ENCODE data around the gene CEACAM4.
"Not testable (repeated sequence)": the region's sequence is repeated elsewhere in the genome, so short reads cannot be mapped to it uniquely, and the experiment has no call there.

The CEACAM4 gene

GRCh38 chr19:41626877-41627276 is at the start of gene CEACAM4:
TSS of gene CEACAM4 (minus strand) at chr19:41627074. CDS start at chr19:41626963, 111 bp downstream.
- peaks cover 59% of the 10 kb centered on the region for H3K9me3 ChIP-seq (ENCODE audit: control insufficient read depth, insufficient read depth, low read length)
- no peaks in the 10 kb centered on the region for H3K36me3 ChIP-seq (ENCODE audit: control insufficient read depth, insufficient read depth, low read length)
- no peak within 1 kb of the TSS for H3K27ac ChIP-seq (ENCODE audit: low read depth, low read length)
- no peaks in the 10 kb centered on the region for H3K27me3 ChIP-seq (ENCODE audit: control insufficient read depth, insufficient read depth, low read length)
- H3K4me1 ChIP-seq (ENCODE audit: control insufficient read depth, insufficient read depth, low read length): no peaks in the 10 kb centered on the region
- H3K4me3 ChIP-seq (ENCODE audit: low read depth, low read length): no peak within 1 kb of the TSS
- no peak within 1 kb of the TSS for H3K9ac ChIP-seq (ENCODE audit: low read depth, low read length)

GRCh38 chr19:41671486-41671885 is 44.6 kb upstream of the CEACAM4 start:
- no peaks in the 10 kb centered on the region for H3K36me3 ChIP-seq (ENCODE audit: control insufficient read depth, insufficient read depth, low read length)
- no peak overlapping the region for H3K9ac ChIP-seq (ENCODE audit: low read depth, low read length)
- H3K27me3 ChIP-seq (ENCODE audit: control insufficient read depth, insufficient read depth, low read length): no peaks in the 10 kb centered on the region
- no peak overlapping the region for H3K4me3 ChIP-seq (ENCODE audit: low read depth, low read length)
- H3K27ac ChIP-seq (ENCODE audit: low read depth, low read length): no peak overlapping the region
- H3K9me3 ChIP-seq (ENCODE audit: control insufficient read depth, insufficient read depth, low read length): peaks cover 54% of the 10 kb centered on the region
- H3K4me1 ChIP-seq (ENCODE audit: control insufficient read depth, insufficient read depth, low read length): no peaks in the 10 kb centered on the region

- no peaks in the 10 kb centered on the region for H3K4me1 ChIP-seq (ENCODE audit: control insufficient read depth, insufficient read depth, low read length)
- H3K9ac ChIP-seq (ENCODE audit: low read depth, low read length): no peak overlapping the region
- peaks cover 57% of the 10 kb centered on the region for H3K9me3 ChIP-seq (ENCODE audit: control insufficient read depth, insufficient read depth, low read length)
- H3K4me3 ChIP-seq (ENCODE audit: low read depth, low read length): no peak overlapping the region
- no peaks in the 10 kb centered on the region for H3K36me3 ChIP-seq (ENCODE audit: control insufficient read depth, insufficient read depth, low read length)
- H3K27ac ChIP-seq (ENCODE audit: low read depth, low read length): no peak overlapping the region
- no peaks in the 10 kb centered on the region for H3K27me3 ChIP-seq (ENCODE audit: control insufficient read depth, insufficient read depth, low read length)
These were observed 43.9 kb upstream of the CEACAM4 start for GRCh38 chr19:41670755-41671154.

- Histone ChIP-seq H3K27me3 (ENCODE audit: control insufficient read depth, insufficient read depth, low read length) (no peaks in the 10 kb centered on the region), H3K36me3 (ENCODE audit: control insufficient read depth, insufficient read depth, low read length) (no peaks in the 10 kb centered on the region), H3K9ac (ENCODE audit: low read depth, low read length) (no peak overlapping the region), H3K4me1 (ENCODE audit: control insufficient read depth, insufficient read depth, low read length) (no peaks in the 10 kb centered on the region), H3K4me3 (ENCODE audit: low read depth, low read length) (no peak overlapping the region), H3K9me3 (ENCODE audit: control insufficient read depth, insufficient read depth, low read length) (peaks cover 57% of the 10 kb centered on the region), H3K27ac (ENCODE audit: low read depth, low read length) (no peak overlapping the region)
These were observed 41.4 kb upstream of the CEACAM4 start for GRCh38 chr19:41668315-41668714.

- H3K27me3 ChIP-seq (ENCODE audit: control insufficient read depth, insufficient read depth, low read length): no peaks in the 10 kb centered on the region
- no peak overlapping the region for H3K27ac ChIP-seq (ENCODE audit: low read depth, low read length)
- H3K9me3 ChIP-seq (ENCODE audit: control insufficient read depth, insufficient read depth, low read length): peaks cover 59% of the 10 kb centered on the region
- no peak overlapping the region for H3K4me3 ChIP-seq (ENCODE audit: low read depth, low read length)
- no peak overlapping the region for H3K9ac ChIP-seq (ENCODE audit: low read depth, low read length)
- no peaks in the 10 kb centered on the region for H3K4me1 ChIP-seq (ENCODE audit: control insufficient read depth, insufficient read depth, low read length)
- H3K36me3 ChIP-seq (ENCODE audit: control insufficient read depth, insufficient read depth, low read length): no peaks in the 10 kb centered on the region
These were observed 39.2 kb upstream of the CEACAM4 start for GRCh38 chr19:41666075-41666474.

GRCh38 chr19:41657157-41657556 is 30.3 kb upstream of the CEACAM4 start:
- Histone ChIP-seq H3K9ac (ENCODE audit: low read depth, low read length) (no peak overlapping the region), H3K27ac (ENCODE audit: low read depth, low read length) (no peak overlapping the region), H3K27me3 (ENCODE audit: control insufficient read depth, insufficient read depth, low read length) (no peaks in the 10 kb centered on the region), H3K36me3 (ENCODE audit: control insufficient read depth, insufficient read depth, low read length) (no peaks in the 10 kb centered on the region), H3K4me1 (ENCODE audit: control insufficient read depth, insufficient read depth, low read length) (no peaks in the 10 kb centered on the region), H3K9me3 (ENCODE audit: control insufficient read depth, insufficient read depth, low read length) (peaks cover 32% of the 10 kb centered on the region), H3K4me3 (ENCODE audit: low read depth, low read length) (no peak overlapping the region)

- H3K9ac ChIP-seq (ENCODE audit: low read depth, low read length); H3K4me1 ChIP-seq (ENCODE audit: control insufficient read depth, insufficient read depth, low read length); H3K27ac ChIP-seq (ENCODE audit: low read depth, low read length); H3K4me3 ChIP-seq (ENCODE audit: low read depth, low read length); H3K36me3 ChIP-seq (ENCODE audit: control insufficient read depth, insufficient read depth, low read length); H3K27me3 ChIP-seq (ENCODE audit: control insufficient read depth, insufficient read depth, low read length): not testable (repeated sequence)
- peaks cover 32% of the 10 kb centered on the region for H3K9me3 ChIP-seq (ENCODE audit: control insufficient read depth, insufficient read depth, low read length)
These were observed 29.9 kb upstream of the CEACAM4 start for GRCh38 chr19:41656756-41657155.

GRCh38 chr19:41652250-41652649 is 25.4 kb upstream of the CEACAM4 start:
- Histone ChIP-seq H3K9me3 (ENCODE audit: control insufficient read depth, insufficient read depth, low read length) (peaks cover 16% of the 10 kb centered on the region), H3K9ac (ENCODE audit: low read depth, low read length) (no peak overlapping the region), H3K36me3 (ENCODE audit: control insufficient read depth, insufficient read depth, low read length) (no peaks in the 10 kb centered on the region), H3K4me1 (ENCODE audit: control insufficient read depth, insufficient read depth, low read length) (no peaks in the 10 kb centered on the region), H3K4me3 (ENCODE audit: low read depth, low read length) (no peak overlapping the region), H3K27ac (ENCODE audit: low read depth, low read length) (no peak overlapping the region), H3K27me3 (ENCODE audit: control insufficient read depth, insufficient read depth, low read length) (no peaks in the 10 kb centered on the region)

GRCh38 chr19:41649827-41650226 is 23.0 kb upstream of the CEACAM4 start:
- H3K9ac ChIP-seq (ENCODE audit: low read depth, low read length): no peak overlapping the region
- peaks cover 10% of the 10 kb centered on the region; the same call in 1 of the 2 replicates for H3K9me3 ChIP-seq (ENCODE audit: control insufficient read depth, insufficient read depth, low read length)
- no peak overlapping the region for H3K4me3 ChIP-seq (ENCODE audit: low read depth, low read length)
- no peaks in the 10 kb centered on the region for H3K36me3 ChIP-seq (ENCODE audit: control insufficient read depth, insufficient read depth, low read length)
- no peaks in the 10 kb centered on the region for H3K4me1 ChIP-seq (ENCODE audit: control insufficient read depth, insufficient read depth, low read length)
- H3K27me3 ChIP-seq (ENCODE audit: control insufficient read depth, insufficient read depth, low read length): no peaks in the 10 kb centered on the region
- H3K27ac ChIP-seq (ENCODE audit: low read depth, low read length): no peak overlapping the region

GRCh38 chr19:41646589-41647204 is 19.8 kb upstream of the CEACAM4 start:
- Histone ChIP-seq H3K36me3 (ENCODE audit: control insufficient read depth, insufficient read depth, low read length) (no peaks in the 10 kb centered on the region), H3K27ac (ENCODE audit: low read depth, low read length) (no peak overlapping the region), H3K4me3 (ENCODE audit: low read depth, low read length) (no peak overlapping the region), H3K27me3 (ENCODE audit: control insufficient read depth, insufficient read depth, low read length) (no peaks in the 10 kb centered on the region), H3K4me1 (ENCODE audit: control insufficient read depth, insufficient read depth, low read length) (no peaks in the 10 kb centered on the region), H3K9ac (ENCODE audit: low read depth, low read length) (no peak overlapping the region), H3K9me3 (ENCODE audit: control insufficient read depth, insufficient read depth, low read length) (no peaks in the 10 kb centered on the region; the same call in 1 of the 2 replicates)

- Histone ChIP-seq H3K27ac (ENCODE audit: low read depth, low read length) (no peak overlapping the region), H3K27me3 (ENCODE audit: control insufficient read depth, insufficient read depth, low read length) (no peaks in the 10 kb centered on the region), H3K9ac (ENCODE audit: low read depth, low read length) (no peak overlapping the region), H3K9me3 (ENCODE audit: control insufficient read depth, insufficient read depth, low read length) (peaks cover 13% of the 10 kb centered on the region; the same call in 1 of the 2 replicates), H3K36me3 (ENCODE audit: control insufficient read depth, insufficient read depth, low read length) (no peaks in the 10 kb centered on the region), H3K4me3 (ENCODE audit: low read depth, low read length) (no peak overlapping the region), H3K4me1 (ENCODE audit: control insufficient read depth, insufficient read depth, low read length) (no peaks in the 10 kb centered on the region)
These were observed 15.1 kb upstream of the CEACAM4 start for GRCh38 chr19:41641879-41642485.

Measured in HUES48 (cell line).